ENCODE data around the gene SYPL1. TPM values are rescaled to one million over a fixed set of nuclear protein-coding genes. Genes with fewer than 3 reads are reported as not detected.

SYPL1 gene
- total RNA-seq, 1 donor = 36.9 TPM

GRCh38 chr7:106076537-106076936, 35.6 kb downstream of the SYPL1 start:
- H3K9me3 ChIP-seq (ENCODE audit: low read depth, low read length) = no peaks in the 10 kb centered on the region
- H3K4me3 ChIP-seq (ENCODE audit: insufficient read depth, low read length) = no peak overlapping the region

GRCh38 chr7:106075937-106076336, 36.2 kb downstream of the SYPL1 start:
- Histone ChIP-seq H3K36me3 (ENCODE audit: insufficient read depth, low read length) (no peaks in the 10 kb centered on the region), H2AFZ (ENCODE audit: low read length) (no peak overlapping the region), H3K9me3 (ENCODE audit: low read depth, low read length) (no peaks in the 10 kb centered on the region), H3K27ac (ENCODE audit: low read depth, low read length) (no peak overlapping the region), H3K4me1 (ENCODE audit: insufficient read depth, low read length) (no peaks in the 10 kb centered on the region), H3K4me3 (ENCODE audit: insufficient read depth, low read length) (no peak overlapping the region), H3K27me3 (ENCODE audit: insufficient read depth, low read length) (no peaks in the 10 kb centered on the region), H3K79me2 (ENCODE audit: insufficient read depth, low read length) (no peaks in the 10 kb centered on the region), H3K4me2 (ENCODE audit: insufficient read depth, low read length) (no peak overlapping the region), H4K20me1 (ENCODE audit: insufficient read depth, low read length) (no peaks in the 10 kb centered on the region)
- no peak for DNase-seq (ENCODE audit: insufficient read length, low spot score, missing footprints)
- TF ChIP-seq CTCF (IDR thresholded peaks at IDR 0.05; ENCODE audit: extremely low read depth, low read depth, low read length) = no peak

More at GRCh38 chr7:106076537-106076936, 35.6 kb downstream of the SYPL1 start:
- Histone ChIP-seq H3K4me2 (ENCODE audit: insufficient read depth, low read length) (no peak overlapping the region), H3K4me1 (ENCODE audit: insufficient read depth, low read length) (no peaks in the 10 kb centered on the region), H3K27me3 (ENCODE audit: insufficient read depth, low read length) (no peaks in the 10 kb centered on the region), H3K27ac (ENCODE audit: low read depth, low read length) (no peak overlapping the region), H2AFZ (ENCODE audit: low read length) (no peak overlapping the region), H3K36me3 (ENCODE audit: insufficient read depth, low read length) (no peaks in the 10 kb centered on the region), H3K79me2 (ENCODE audit: insufficient read depth, low read length) (no peaks in the 10 kb centered on the region), H4K20me1 (ENCODE audit: insufficient read depth, low read length) (no peaks in the 10 kb centered on the region)
- no peak for DNase-seq (ENCODE audit: insufficient read length, low spot score, missing footprints)
- TF ChIP-seq CTCF (IDR thresholded peaks at IDR 0.05; ENCODE audit: extremely low read depth, low read depth, low read length) = no peak

GRCh38 chr7:106074257-106074656, 37.9 kb downstream of the SYPL1 start:
- TF ChIP-seq CTCF (IDR thresholded peaks at IDR 0.05; ENCODE audit: extremely low read depth, low read depth, low read length) = no peak
- H3K27ac ChIP-seq (ENCODE audit: low read depth, low read length) = no peak overlapping the region
- H3K27me3 ChIP-seq (ENCODE audit: insufficient read depth, low read length) = no peaks in the 10 kb centered on the region
- H3K36me3 ChIP-seq (ENCODE audit: insufficient read depth, low read length) = no peaks in the 10 kb centered on the region
- H3K79me2 ChIP-seq (ENCODE audit: insufficient read depth, low read length) = no peaks in the 10 kb centered on the region
- H2AFZ ChIP-seq (ENCODE audit: low read length) = no peak overlapping the region
- peaks cover 1% of the 10 kb centered on the region for H3K4me1 ChIP-seq (ENCODE audit: insufficient read depth, low read length)
- H4K20me1 ChIP-seq (ENCODE audit: insufficient read depth, low read length) = no peaks in the 10 kb centered on the region
- no peak for DNase-seq (ENCODE audit: insufficient read length, low spot score, missing footprints)
- H3K9me3 ChIP-seq (ENCODE audit: low read depth, low read length) = no peaks in the 10 kb centered on the region
- no peak overlapping the region for H3K4me3 ChIP-seq (ENCODE audit: insufficient read depth, low read length)
- no peak overlapping the region for H3K4me2 ChIP-seq (ENCODE audit: insufficient read depth, low read length)

GRCh38 chr7:106073701-106074100, 38.4 kb downstream of the SYPL1 start:
- TF ChIP-seq CTCF (IDR thresholded peaks at IDR 0.05; ENCODE audit: extremely low read depth, low read depth, low read length) = no peak
- Histone ChIP-seq H3K27me3 (ENCODE audit: insufficient read depth, low read length) (no peaks in the 10 kb centered on the region), H3K4me1 (ENCODE audit: insufficient read depth, low read length) (peaks cover 4% of the 10 kb centered on the region), H3K9me3 (ENCODE audit: low read depth, low read length) (no peaks in the 10 kb centered on the region), H3K4me3 (ENCODE audit: insufficient read depth, low read length) (no peak overlapping the region), H4K20me1 (ENCODE audit: insufficient read depth, low read length) (no peaks in the 10 kb centered on the region), H2AFZ (ENCODE audit: low read length) (no peak overlapping the region), H3K79me2 (ENCODE audit: insufficient read depth, low read length) (no peaks in the 10 kb centered on the region), H3K4me2 (ENCODE audit: insufficient read depth, low read length) (no peak overlapping the region), H3K27ac (ENCODE audit: low read depth, low read length) (no peak overlapping the region), H3K36me3 (ENCODE audit: insufficient read depth, low read length) (no peaks in the 10 kb centered on the region)
- no peak for DNase-seq (ENCODE audit: insufficient read length, low spot score, missing footprints)
